GM12865 (cell line): ENCODE measurements around the gene ABHD6.
"Not testable (repeated sequence)": the region's sequence is repeated elsewhere in the genome, so short reads cannot be mapped to it uniquely, and the experiment has no call there.

Source experiments
- DNase-seq: peaks from one replicate; pipeline ENCODE4 v3.0.0; 2010; ENCODE audit warnings: low read depth
- H3K4me3 ChIP-seq: 2 replicates; pipeline ENCODE4 v1.5.1; 2011; ENCODE audit warnings: mild to moderate bottlenecking, low read depth, low read length, control low read depth
- TF ChIP-seq, protein P1 (sequence below): IDR thresholded peaks from 2 replicates; pipeline ENCODE4 v1.5.1; 2011; ENCODE audit warnings: low read length, control low read depth, low read depth, inconsistent platforms; ENCODE audit not compliant: insufficient read depth; ENCODE audit errors: missing control alignments

Gene ABHD6

GRCh38 chr3:58336135-58336882 is 98.7 kb downstream of the ABHD6 start:
- no peak for DNase-seq
- TF ChIP-seq, protein P1, sequence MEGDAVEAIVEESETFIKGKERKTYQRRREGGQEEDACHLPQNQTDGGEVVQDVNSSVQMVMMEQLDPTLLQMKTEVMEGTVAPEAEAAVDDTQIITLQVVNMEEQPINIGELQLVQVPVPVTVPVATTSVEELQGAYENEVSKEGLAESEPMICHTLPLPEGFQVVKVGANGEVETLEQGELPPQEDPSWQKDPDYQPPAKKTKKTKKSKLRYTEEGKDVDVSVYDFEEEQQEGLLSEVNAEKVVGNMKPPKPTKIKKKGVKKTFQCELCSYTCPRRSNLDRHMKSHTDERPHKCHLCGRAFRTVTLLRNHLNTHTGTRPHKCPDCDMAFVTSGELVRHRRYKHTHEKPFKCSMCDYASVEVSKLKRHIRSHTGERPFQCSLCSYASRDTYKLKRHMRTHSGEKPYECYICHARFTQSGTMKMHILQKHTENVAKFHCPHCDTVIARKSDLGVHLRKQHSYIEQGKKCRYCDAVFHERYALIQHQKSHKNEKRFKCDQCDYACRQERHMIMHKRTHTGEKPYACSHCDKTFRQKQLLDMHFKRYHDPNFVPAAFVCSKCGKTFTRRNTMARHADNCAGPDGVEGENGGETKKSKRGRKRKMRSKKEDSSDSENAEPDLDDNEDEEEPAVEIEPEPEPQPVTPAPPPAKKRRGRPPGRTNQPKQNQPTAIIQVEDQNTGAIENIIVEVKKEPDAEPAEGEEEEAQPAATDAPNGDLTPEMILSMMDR: no peak
- no peak overlapping the region for H3K4me3 ChIP-seq

- TF ChIP-seq, protein P1: no peak
- no peak overlapping the region for H3K4me3 ChIP-seq
- no peak for DNase-seq
Measured at GRCh38 chr3:58337190-58337589, 99.6 kb downstream of the ABHD6 start.

DNA sequence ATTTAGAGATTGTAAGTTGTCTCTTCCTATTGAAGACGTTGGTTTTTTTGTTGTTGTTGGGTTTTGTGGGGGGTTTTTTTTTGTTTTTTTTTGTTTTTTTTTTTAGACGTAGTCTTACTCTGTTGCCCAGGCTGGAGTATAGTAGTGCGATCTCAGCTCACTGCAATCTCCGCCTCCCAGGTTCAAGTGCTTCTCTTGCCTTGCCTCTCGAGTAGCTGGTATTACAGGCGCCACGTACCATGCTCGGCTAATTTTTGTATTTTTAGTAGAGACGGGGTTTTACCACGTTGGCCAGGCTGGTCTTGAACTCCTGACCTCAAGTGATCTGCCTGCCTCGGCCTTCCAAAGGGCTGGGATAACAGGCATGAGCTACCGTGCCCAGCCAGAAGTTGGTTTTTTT is 101.6 kb downstream of the ABHD6 start:
- H3K4me3 ChIP-seq: not testable (repeated sequence)

DNA sequence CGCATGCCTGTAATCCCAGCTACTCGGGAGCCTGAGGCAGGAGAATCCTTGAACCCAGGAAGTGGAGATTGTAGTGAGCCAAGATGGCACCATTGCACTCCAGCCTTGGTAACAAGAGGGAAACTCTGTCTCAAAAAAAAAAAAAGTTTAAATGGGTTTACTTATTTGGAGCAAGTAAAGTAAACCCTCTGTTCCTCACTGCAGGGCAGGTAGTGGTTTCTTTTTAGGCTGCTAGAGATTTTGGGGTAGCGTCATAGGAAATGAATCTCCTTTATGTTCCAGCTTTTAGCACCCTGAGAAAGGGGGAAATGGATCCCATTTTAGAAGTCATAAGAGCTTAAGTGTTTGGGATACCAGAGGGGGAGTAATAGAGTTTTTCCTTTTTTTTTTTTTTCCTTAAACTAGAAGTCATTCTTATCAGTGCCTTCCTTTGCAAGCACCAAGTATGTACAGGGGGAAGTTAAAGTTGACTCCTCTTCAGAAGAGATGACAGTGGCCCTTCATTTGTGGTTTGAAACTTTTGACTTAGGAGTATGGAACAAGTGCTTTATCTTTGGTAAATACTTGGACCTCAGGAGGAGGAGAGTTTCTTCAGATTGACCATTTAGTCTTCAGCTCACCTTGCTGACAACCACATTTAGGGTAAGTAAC is 103.1 kb downstream of the ABHD6 start:
- no peak overlapping the region for H3K4me3 ChIP-seq
- no peak for DNase-seq
- TF ChIP-seq, protein P1: no peak

More for the DNA sequence above, 101.6 kb downstream of the ABHD6 start:
- DNase-seq: not testable (repeated sequence)

DNA sequence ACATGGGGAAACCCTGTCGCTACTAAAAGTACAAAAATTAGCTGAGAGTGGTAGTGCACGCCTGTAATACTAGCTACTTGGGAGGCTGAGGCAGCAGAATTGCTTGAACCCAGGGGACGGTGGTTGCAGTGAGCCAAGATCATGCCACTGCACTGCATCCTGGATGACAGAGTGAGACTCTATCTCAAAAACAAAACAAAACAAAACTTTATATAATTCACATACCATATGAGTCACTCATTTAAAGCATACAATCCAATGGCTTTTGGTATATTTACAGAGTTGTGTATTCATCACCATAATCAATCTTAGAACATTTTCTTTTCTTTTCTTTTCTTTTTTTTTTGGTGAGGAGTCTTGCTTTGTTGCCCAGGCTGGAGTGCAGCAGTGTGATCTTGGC is 103.8 kb downstream of the ABHD6 start:
- TF ChIP-seq, protein P1: no peak
- no peak for DNase-seq
- H3K4me3 ChIP-seq: no peak overlapping the region

GRCh38 chr3:58342676-58343075 is 105.1 kb downstream of the ABHD6 start:
- DNase-seq: no peak
- TF ChIP-seq, protein P1: no peak
- no peak overlapping the region for H3K4me3 ChIP-seq
